ENCODE measurements around the gene GEMIN4. TPM values are rescaled to one million over a fixed set of nuclear protein-coding genes. Genes with fewer than 3 reads are reported as not detected.
"Not testable (repeated sequence)": the region's sequence is repeated elsewhere in the genome, so short reads cannot be mapped to it uniquely, and the experiment has no call there.

The GEMIN4 gene
- total RNA-seq = 10.9 TPM
- long read RNA-seq, full-length matches to known transcripts = 14 of 16 reads
- long read RNA-seq, partial matches to known transcripts = 0 of 16 reads
- long read RNA-seq, other reads (novel, unspliced or antisense) = 2 of 16 reads

- peak; percentile 98 for DNase-seq (ENCODE audit: low spot score)
- intact Hi-C loops (cut with DNase I) = no loop called here
Measured at GRCh38 chr17:752002-752619, at the start of gene GEMIN4. GEMIN4 (minus strand) TSS chr17:752264; CDS start chr17:752142, 122 bp downstream.

GRCh38 chr17:801660-802059 is 49.6 kb upstream of the GEMIN4 start:
- intact Hi-C loops (cut with DNase I) = no loop called here
- DNase-seq (ENCODE audit: low spot score) = no peak

GRCh38 chr17:800446-801242 is 48.6 kb upstream of the GEMIN4 start:
- intact Hi-C loops (cut with DNase I) = no loop called here
- no peak for DNase-seq (ENCODE audit: low spot score)

- DNase-seq (ENCODE audit: low spot score) = no peak
- intact Hi-C loops (cut with DNase I) = loop anchor here (5.0 kb wide), 1 partner anchor 78 kb away; no protein-coding TSS in a partner anchor
Measured at GRCh38 chr17:799261-799660, 47.2 kb upstream of the GEMIN4 start.

- no peak for DNase-seq (ENCODE audit: low spot score)
- intact Hi-C loops (cut with DNase I) = loop anchor here (5.0 kb wide), 1 partner anchor 79 kb away; no protein-coding TSS in a partner anchor
Measured at GRCh38 chr17:798246-798645, 46.2 kb upstream of the GEMIN4 start.

- intact Hi-C loops (cut with DNase I) = loop anchor here (5.0 kb wide), 1 partner anchor 80 kb away; no protein-coding TSS in a partner anchor
- DNase-seq (ENCODE audit: low spot score) = no peak
Measured at GRCh38 chr17:797236-797840, 45.3 kb upstream of the GEMIN4 start.

GRCh38 chr17:796609-797008 is 44.5 kb upstream of the GEMIN4 start:
- intact Hi-C loops (cut with DNase I) = loop anchor here (5.0 kb wide), 1 partner anchor 81 kb away; no protein-coding TSS in a partner anchor
- no peak for DNase-seq (ENCODE audit: low spot score)

- intact Hi-C loops (cut with DNase I) = loop anchor here (1.0 to 5.0 kb wide), 2 partner anchors 82 to 186 kb away; no protein-coding TSS in a partner anchor
- no peak for DNase-seq (ENCODE audit: low spot score)
Measured at GRCh38 chr17:795721-796120, 43.7 kb upstream of the GEMIN4 start.

GRCh38 chr17:795276-795675 is 43.2 kb upstream of the GEMIN4 start:
- intact Hi-C loops (cut with DNase I) = loop anchor here (1.0 to 5.0 kb wide), 2 partner anchors 82 to 186 kb away; no protein-coding TSS in a partner anchor
- no peak for DNase-seq (ENCODE audit: low spot score)

GRCh38 chr17:794876-795275 is 42.8 kb upstream of the GEMIN4 start:
- peak; percentile 88 for DNase-seq (ENCODE audit: low spot score)
- intact Hi-C loops (cut with DNase I) = loop anchor here (1.0 to 5.0 kb wide), 3 partner anchors 82 to 262 kb away; no protein-coding TSS in a partner anchor

- DNase-seq (ENCODE audit: low spot score) = no peak
- intact Hi-C loops (cut with DNase I) = loop anchor here (5.0 kb wide), 1 partner anchor 265 kb away; no protein-coding TSS in a partner anchor
Measured at GRCh38 chr17:792277-792676, 40.2 kb upstream of the GEMIN4 start.

GRCh38 chr17:791829-792228 is 39.8 kb upstream of the GEMIN4 start:
- no peak for DNase-seq (ENCODE audit: low spot score)
- intact Hi-C loops (cut with DNase I) = loop anchor here (5.0 kb wide), 1 partner anchor 265 kb away; no protein-coding TSS in a partner anchor

GRCh38 chr17:790874-791247 is 38.8 kb upstream of the GEMIN4 start:
- intact Hi-C loops (cut with DNase I) = loop anchor here (5.0 kb wide), 1 partner anchor 266 kb away; no protein-coding TSS in a partner anchor
- DNase-seq (ENCODE audit: low spot score) = not testable (repeated sequence)

GRCh38 chr17:789931-790873 is 38.1 kb upstream of the GEMIN4 start:
- DNase-seq (ENCODE audit: low spot score) = not testable (repeated sequence)
- intact Hi-C loops (cut with DNase I) = loop anchor here (5.0 kb wide), 1 partner anchor 267 kb away; no protein-coding TSS in a partner anchor

- no peak for DNase-seq (ENCODE audit: low spot score)
- intact Hi-C loops (cut with DNase I) = no loop called here
Measured at GRCh38 chr17:789160-789840, 37.2 kb upstream of the GEMIN4 start.

- intact Hi-C loops (cut with DNase I) = no loop called here
- DNase-seq (ENCODE audit: low spot score) = no peak
Measured at GRCh38 chr17:788551-788950, 36.5 kb upstream of the GEMIN4 start.

- DNase-seq (ENCODE audit: low spot score) = no peak
- intact Hi-C loops (cut with DNase I) = no loop called here
Measured at GRCh38 chr17:787641-788221, 35.7 kb upstream of the GEMIN4 start.

- DNase-seq (ENCODE audit: low spot score); intact Hi-C loops (cut with DNase I): not testable (repeated sequence)
Measured at GRCh38 chr17:785901-786300, 33.8 kb upstream of the GEMIN4 start.
